K562 (cell line): ENCODE data around the gene SIGLEC7. TPM values are rescaled to one million over a fixed set of nuclear protein-coding genes. Genes with fewer than 3 reads are reported as not detected.

Experiments
- ATAC-seq: fragments of 200-7000 bp; cut with Tn5 transposase; 3 replicates; pipeline ENCODE4 v1.9.1; 2020; ENCODE audit warnings: moderate library complexity
- BruUV-seq: library from RNA; stranded (reverse); fragments of 400-500 nt; replicated peaks from 2 replicates; lab custom pipeline; 2021; lab: Mats Ljungman, UMichigan
- CTCF ChIA-PET: fragments of 300-600 bp; formaldehyde crosslinking; extraction: SDS; loops from one replicate; lab custom pipeline; 2021; ENCODE audit warnings: low intra/inter-chr PET ratio; lab: Yijun Ruan, JAX
- POLR2A ChIA-PET: fragments of 300-600, 350-650 bp; sonication (Branson Sonifier 250); formaldehyde crosslinking; extraction: SDS; loops from one replicate; lab custom pipeline; 2021; ENCODE audit warnings: antibody characterized with exemption, inconsistent platforms; lab: Yijun Ruan, JAX
- DNase-seq, 4 experiments: peaks; one replicate each; pipeline versions ENCODE4 v3.0.0 to v3.0.0-alpha.2; 2011 to 2018; ENCODE audit warnings: low spot score in 3 of 4, mixed read lengths in 3 of 4; ENCODE audit errors: extremely low read depth in 1 of 4
- FAIRE-seq: peaks from 2 replicates; lab custom pipeline; 2011; peaks lifted over from hg19 to GRCh38; lab: Jason Lieb, UNC
- H2AFZ ChIP-seq: 2 replicates; pipeline ENCODE4 v1.6.0; 2011; ENCODE audit warnings: low read depth, low read length, control low read depth, inconsistent platforms
- H3K27ac ChIP-seq: fragments of 200-600 bp; 3 replicates; pipeline ENCODE4 v1.8.0; 2011; ENCODE audit warnings: low read depth, mild to moderate bottlenecking, control low read depth, inconsistent platforms, low read length, moderate library complexity, mixed read lengths; ENCODE audit errors: extremely low read depth
- H3K27me3 ChIP-seq, 2 experiments: fragments of 300-600 bp in 1 of 2; 2 replicates in 1 of 2; 3 replicates in 1 of 2; pipeline versions ENCODE4 v1.6.0 to v1.8.0; 2011; ENCODE audit warnings: inconsistent platforms in 2 of 2, low read length in 2 of 2, mild to moderate bottlenecking in 1 of 2, mixed read lengths in 1 of 2, moderate library complexity in 1 of 2; ENCODE audit not compliant: control insufficient read depth in 2 of 2, insufficient read depth in 2 of 2
- H3K36me3 ChIP-seq: fragments of 300-600 bp; 3 replicates; pipeline ENCODE4 v1.8.0; 2011; ENCODE audit warnings: mild to moderate bottlenecking, low read length, inconsistent platforms; ENCODE audit not compliant: control insufficient read depth, insufficient read depth
- H3K4me1 ChIP-seq, 2 experiments: fragments of 200-600 bp in 1 of 2; replicated peaks in 1 of 2; 2 replicates in 1 of 2; 3 replicates in 1 of 2; pipeline versions ENCODE4 v1.5.1 to v1.8.0; 2011; ENCODE audit warnings: inconsistent platforms in 2 of 2, low read length in 2 of 2, mild to moderate bottlenecking in 1 of 2, mixed read lengths in 1 of 2, moderate library complexity in 1 of 2; ENCODE audit not compliant: control insufficient read depth in 2 of 2, insufficient read depth in 2 of 2
- H3K4me2 ChIP-seq: 2 replicates; pipeline ENCODE4 v1.6.1; 2011; ENCODE audit warnings: low read length, control low read depth, inconsistent platforms, mixed read lengths; ENCODE audit not compliant: insufficient read depth
- H3K4me3 ChIP-seq: fragments of 200-600 bp; sonication (generic), shearing (Covaris generic); 2 replicates; pipeline ENCODE4 v1.5.1; 2016; ENCODE audit warnings: control low read depth, inconsistent platforms
- H3K79me2 ChIP-seq: fragments of 200-600 bp; 3 replicates; pipeline ENCODE4 v1.8.0; 2011; ENCODE audit warnings: low read length, inconsistent platforms; ENCODE audit not compliant: control insufficient read depth, insufficient read depth
- H3K9ac ChIP-seq, 2 experiments: 2 replicates each; pipeline versions ENCODE4 v1.6.0 to v1.6.1; 2011; ENCODE audit warnings: low read depth in 2 of 2, low read length in 2 of 2, control low read depth in 1 of 2, inconsistent platforms in 1 of 2, mild to moderate bottlenecking in 1 of 2, mixed read lengths in 1 of 2; ENCODE audit not compliant: insufficient read depth in 1 of 2
- H3K9me1 ChIP-seq: one replicate; pipeline ENCODE4 v1.6.0; 2011; ENCODE audit warnings: inconsistent platforms, mild to moderate bottlenecking, low read length, moderate library complexity; ENCODE audit not compliant: control insufficient read depth, insufficient read depth
- H3K9me3 ChIP-seq: replicated peaks from 2 replicates; pipeline ENCODE4 v1.5.1; 2011; ENCODE audit warnings: low read depth, low read length, inconsistent platforms; ENCODE audit not compliant: control insufficient read depth, insufficient read depth
- H4K20me1 ChIP-seq: replicated peaks from 2 replicates; pipeline ENCODE4 v1.6.1; 2011; ENCODE audit warnings: low read length, inconsistent platforms, mixed read lengths; ENCODE audit not compliant: control insufficient read depth, insufficient read depth
- CTCF ChIP-seq, 3 experiments: IDR thresholded peaks in 2 of 3; conservative IDR thresholded peaks in 1 of 3; 2 replicates each; pipeline ENCODE4 v1.5.1; 2011 to 2012; ENCODE audit warnings: low read length in 3 of 3, mild to moderate bottlenecking in 3 of 3, control low read depth in 2 of 3, improper control_type of control experiment in 1 of 3, inconsistent platforms in 1 of 3, low read depth in 1 of 3, mixed read lengths in 1 of 3, moderate library complexity in 1 of 3; ENCODE audit not compliant: insufficient read depth in 2 of 3
- EGR1 ChIP-seq: fragments of 450-650 bp; conservative IDR thresholded peaks from 2 replicates; pipeline ENCODE4 v1.6.1; 2017; ENCODE audit warnings: mild to moderate bottlenecking
- NRF1 ChIP-seq, 2 experiments: fragments of 450-650 bp; IDR thresholded peaks in 1 of 2; conservative IDR thresholded peaks in 1 of 2; 2 replicates each; pipeline ENCODE4 v1.6.1; 2014; ENCODE audit warnings: mild to moderate bottlenecking in 2 of 2
- RAD21 ChIP-seq, 2 experiments: fragments of 250-450 bp in 1 of 2; fragments of 450-650 bp in 1 of 2; sonication (Bioruptor Pico) in 1 of 2; formaldehyde crosslinking in 1 of 2; IDR thresholded peaks in 1 of 2; conservative IDR thresholded peaks in 1 of 2; 2 replicates each; pipeline versions ENCODE4 v1.4.0 to v1.8.0; 2020 to 2022; ENCODE audit warnings: mild to moderate bottlenecking in 2 of 2, moderate library complexity in 1 of 2
- RBM17 ChIP-seq: fragments of 200-400 bp; formaldehyde crosslinking; IDR thresholded peaks from 2 replicates; pipeline ENCODE4 v1.6.1; 2017; ENCODE audit warnings: low read depth, mild to moderate bottlenecking, low read length, borderline replicate concordance
- REST ChIP-seq, 2 experiments: fragments of 450-650 bp; formaldehyde crosslinking in 1 of 2; IDR thresholded peaks; 2 replicates each; pipeline versions ENCODE4 v1.4.0 to v1.6.1; 2014 to 2020; ENCODE audit warnings: mild to moderate bottlenecking in 2 of 2, borderline replicate concordance in 1 of 2, low read depth in 1 of 2
- VEZF1 ChIP-seq: fragments of 200-800 bp; sonication (Bioruptor generic); IDR thresholded peaks from 2 replicates; pipeline ENCODE4 v1.6.1; 2017; ENCODE audit warnings: missing genetic modification characterization, missing compliant biosample characterization
- WGBS: fragments of 100-300 bp; shearing (Covaris generic); methylation state at CpG from one replicate; pipeline ENCODE4 v1.1.6; 2016; ENCODE audit warnings: low coverage, mixed read lengths; ENCODE audit not compliant: insufficient coverage; ENCODE audit errors: missing lambda C conversion rate; 5-methylcytosine and 5-hydroxymethylcytosine counted together
- in situ Hi-C: fragments of 300-500 bp; cut with MboI; formaldehyde crosslinking; loops from 4 replicates; pipeline ENCODE4 v1.15.0; 2018; ENCODE audit warnings: inconsistent platforms, mixed read lengths
- intact Hi-C: fragments of 100-400 bp; cut with micrococcal nuclease; formaldehyde crosslinking; loops from 2 replicates; pipeline ENCODE4 v1.14.2; 2022
- polyA plus RNA-seq, 8 experiments: library from polyadenylated mRNA; depleted of rRNA in 4 of 8; stranded (reverse) in 5 of 8; unstranded in 3 of 8; fragments of >200 nt; fragmentation: Nextera tagmentation in 2 of 8; fragmentation: Illumina TruSeq in 1 of 8; extraction: Ambion mirVana in 2 of 8; extraction: Trizol in 1 of 8; gene quantifications; 2 replicates each; pipeline versions ENCODE4 v1.2.1 to v1.2.3, GENCODE V29; 2011 to 2014; ENCODE audit warnings: inconsistent platforms in 1 of 8, missing spikeins in 1 of 8
- total RNA-seq, 7 experiments: library from RNA; depleted of rRNA in 6 of 7; stranded (reverse); fragments of >200 nt in 6 of 7; fragmentation: Illumina TruSeq in 2 of 7; extraction: Trizol in 2 of 7; gene quantifications; 2 replicates each; pipeline versions ENCODE4 v1.2.1 to v1.2.3, GENCODE V29; 2011 to 2021; ENCODE audit warnings: low replicate concordance in 1 of 7

The SIGLEC7 gene
- total and polyA plus RNA-seq, 9 of the 15 experiments (the other 6 are each of a cell fraction or from before 2014, with no cell fraction given): 0.10 to 0.12 TPM; not detected in 7

- 2% methylated on average over 18 of the region's 21 CpGs for WGBS
- Histone ChIP-seq H3K4me3 (no peak overlapping the region), H3K79me2 (no peaks in the 10 kb centered on the region), H2AFZ (peak overlapping the region; percentile 53; the same call in 1 of the 2 replicates), H3K4me1 (peaks cover 4 to 11% of the 10 kb centered on the region in 2 experiments; a peak in 3 of 5 replicates), H3K36me3 (no peaks in the 10 kb centered on the region), H3K27me3 (peaks cover 10 to 58% of the 10 kb centered on the region in 2 experiments; a peak in 3 of 5 replicates), H3K4me2 (peak overlapping the region; percentile 58), H3K9ac (0 out of 4 replicates have a peak overlapping the region, but pooled peaks of 1 of the 2 experiments have one; percentile 7), H3K9me3 (no peaks in the 10 kb centered on the region), H3K27ac (no peak overlapping the region), H3K9me1 (no peaks in the 10 kb centered on the region), H4K20me1 (no peaks in the 10 kb centered on the region)
- in situ Hi-C loops: no loop called here
- ChIA-PET POLR2A (no interaction called here), CTCF (interaction anchor here (0.5 to 1.3 kb wide), 2 partner anchors 37 to 227 kb away, joined by 3 read pairs; no protein-coding TSS in a partner anchor)
- FAIRE-seq: peak; percentile 100
- BruUV-seq: no TSS peak
- intact Hi-C loops: loop anchor here (2.0 kb wide), 1 partner anchor 64 kb away; no protein-coding TSS in a partner anchor
- DNase-seq: peak in 1 of 4 experiments; percentile 45
- ATAC-seq: peak; percentile 86
- TF ChIP-seq CTCF (IDR thresholded peaks at IDR 0.05 in 2 of 3, conservative IDR thresholded peaks at IDR 0.05 in 1 of 3; ENCODE audit: insufficient read depth in 2 of 3, low read depth in 1 of 3, low read length in 3 of 3): peak in 2 of 3 experiments; percentile 25 to 28; a peak in 1 of 6 replicates
- TF ChIP-seq RBM17: no peak
- TF ChIP-seq RAD21 (CRISPR knock-in tag; conservative IDR thresholded peaks at IDR 0.05 in 1 of 2, IDR thresholded peaks at IDR 0.05 in 1 of 2): peak; percentile 17 to 45; a peak in 3 of 4 replicates
- peak; percentile 82 for TF ChIP-seq EGR1
- peak; percentile 89 to 91 for TF ChIP-seq NRF1 (conservative IDR thresholded peaks at IDR 0.05 in 1 of 2, IDR thresholded peaks at IDR 0.05 in 1 of 2)
- no peak for TF ChIP-seq VEZF1 (CRISPR knock-in tag)
- TF ChIP-seq REST (IDR thresholded peaks at IDR 0.05; ENCODE audit: borderline replicate concordance): peak; percentile 52; the same call in 1 of the 2 replicates
- no peak for TF ChIP-seq REST (CRISPR knock-in tag; IDR thresholded peaks at IDR 0.05; ENCODE audit: low read depth)
Observed at GRCh38 chr19:51194527-51195315, 52.6 kb downstream of the SIGLEC7 start.
